NT2/D1 (cell line): ENCODE results near the gene CACNA1C.

ENCODE experiments used
- YY1 ChIP-seq: IDR thresholded peaks from 2 replicates; pipeline ENCODE4 v1.6.1; 2011; ENCODE audit not compliant: insufficient read length, insufficient read depth
- ZNF274 ChIP-seq: IDR thresholded peaks from 2 replicates; pipeline ENCODE4 v1.6.1; 2011; ENCODE audit warnings: mild to moderate bottlenecking, low read depth, low read length

DNA sequence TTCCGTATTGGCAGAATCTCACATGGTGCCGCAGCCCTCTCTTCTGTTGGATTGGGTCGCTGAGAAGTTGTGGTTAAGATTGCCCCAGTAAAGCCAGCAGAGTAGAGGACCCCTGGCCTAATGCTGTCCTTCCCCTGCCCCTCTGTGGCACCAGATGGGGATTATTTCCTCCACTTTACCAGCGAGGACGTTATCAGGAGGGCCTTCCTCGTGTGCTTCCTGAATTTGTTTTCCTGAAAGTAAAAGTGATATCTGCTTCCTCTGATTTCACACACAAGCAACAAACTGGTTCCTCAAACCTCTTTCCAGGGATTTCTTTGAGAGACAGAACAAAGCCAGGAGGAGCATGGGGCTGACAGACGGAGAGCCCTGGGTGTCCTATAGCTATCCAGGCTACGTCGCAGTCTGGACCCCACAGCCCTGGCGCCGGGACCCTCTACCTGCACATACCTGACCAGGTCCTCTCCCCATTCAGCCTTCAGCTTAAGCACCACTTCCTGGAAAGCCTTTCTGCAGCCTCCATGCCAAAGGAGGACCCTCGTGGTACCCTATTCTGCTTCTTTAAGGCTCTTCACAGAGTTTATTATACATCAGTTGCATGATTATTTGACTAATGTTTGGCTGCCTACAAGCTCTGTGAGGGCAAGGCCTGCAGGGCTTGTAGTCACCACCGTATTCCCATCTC lies 427.2 kb downstream of the CACNA1C start:
- TF ChIP-seq YY1: no peak
- no peak for TF ChIP-seq ZNF274
